A673 (cell line): Measurements from ENCODE around the gene LHFPL2. TPM values are rescaled to one million over a fixed set of nuclear protein-coding genes. Genes with fewer than 3 reads are reported as not detected.

Source experiments
- BruUV-seq: library from RNA; stranded (reverse); fragments of 400-500 nt; replicated peaks from 2 replicates; lab custom pipeline; 2021; lab: Mats Ljungman, UMichigan
- CTCF ChIA-PET: fragments of 300-600 bp; sonication (Branson Sonifier 250); formaldehyde crosslinking; loops from one replicate; lab custom pipeline; 2022; ENCODE audit warnings: antibody characterized with exemption; lab: Charles Lee
- POLR2A ChIA-PET: fragments of 300-600 bp; sonication (Branson Sonifier 250); formaldehyde crosslinking; loops from one replicate; lab custom pipeline; 2022; ENCODE audit warnings: antibody characterized with exemption; ENCODE audit not compliant: low non-redundant PET; lab: Charles Lee
- DNase-seq: peaks from one replicate; pipeline ENCODE4 v3.0.0-alpha.2; 2015; ENCODE audit warnings: low spot score
- H3K27ac ChIP-seq: fragments of 200-600 bp; sonication (generic); 2 replicates; pipeline ENCODE4 v1.5.1; 2016; ENCODE audit warnings: mixed run types, low read depth, mild to moderate bottlenecking, mixed read lengths, antibody characterized with exemption, low read length; ENCODE audit not compliant: poor library complexity, severe bottlenecking
- H3K27me3 ChIP-seq: fragments of 200-600 bp; sonication (generic); replicated peaks from 2 replicates; pipeline ENCODE4 v1.6.1; 2017; ENCODE audit warnings: mixed run types, low read depth, mild to moderate bottlenecking, mixed read lengths, antibody characterized with exemption, low read length; ENCODE audit not compliant: insufficient read depth, poor library complexity
- H3K36me3 ChIP-seq: fragments of 200-600 bp; sonication (generic); 2 replicates; pipeline ENCODE4 v1.6.1; 2016; ENCODE audit warnings: mixed run types, mild to moderate bottlenecking, mixed read lengths, antibody characterized with exemption, low read length; ENCODE audit not compliant: insufficient read depth, poor library complexity, severe bottlenecking
- H3K4me1 ChIP-seq: fragments of 200-600 bp; sonication (generic); 2 replicates; pipeline ENCODE4 v1.6.1; 2017; ENCODE audit warnings: mixed run types, mild to moderate bottlenecking, mixed read lengths, antibody characterized with exemption, low read length; ENCODE audit not compliant: insufficient read depth, poor library complexity, severe bottlenecking
- H3K4me3 ChIP-seq: fragments of 200-600 bp; sonication (generic); 2 replicates; pipeline ENCODE4 v1.5.1; 2016; ENCODE audit warnings: low read depth, mixed run types, mild to moderate bottlenecking, mixed read lengths, low read length; ENCODE audit not compliant: poor library complexity, severe bottlenecking
- H3K9me3 ChIP-seq: fragments of 200-600 bp; sonication (generic); 2 replicates; pipeline ENCODE4 v1.6.1; 2016; ENCODE audit warnings: mixed run types, low read depth, mild to moderate bottlenecking, mixed read lengths, antibody characterized with exemption, low read length; ENCODE audit not compliant: poor library complexity, severe bottlenecking
- EZH2 ChIP-seq: fragments of 200-600 bp; sonication (generic); IDR thresholded peaks from 2 replicates; pipeline ENCODE4 v1.6.1; 2017; ENCODE audit warnings: borderline replicate concordance, low read depth, mild to moderate bottlenecking, mixed read lengths, antibody characterized with exemption, low read length; ENCODE audit not compliant: poor library complexity, severe bottlenecking
- intact Hi-C: fragments of 100-400 bp; cut with micrococcal nuclease; formaldehyde crosslinking; loops from one replicate; pipeline ENCODE4 v1.10.0; 2022; ENCODE audit not compliant: unreplicated experiment
- total RNA-seq: library from RNA; stranded (reverse); gene quantifications from 2 replicates; pipeline ENCODE4 v1.2.3, GENCODE V29; 2021
- TF ChIP-seq, protein P1 (sequence below): fragments of 300-800, 200-600 bp; sonication (generic); conservative IDR thresholded peaks from 2 replicates; pipeline ENCODE4 v1.5.1; 2017; ENCODE audit warnings: low read depth, mild to moderate bottlenecking, antibody characterized with exemption, low read length, moderate library complexity, mixed read lengths

The LHFPL2 gene
- total RNA-seq, 1 experiment from 2014 or later = 6.2 TPM

DNA sequence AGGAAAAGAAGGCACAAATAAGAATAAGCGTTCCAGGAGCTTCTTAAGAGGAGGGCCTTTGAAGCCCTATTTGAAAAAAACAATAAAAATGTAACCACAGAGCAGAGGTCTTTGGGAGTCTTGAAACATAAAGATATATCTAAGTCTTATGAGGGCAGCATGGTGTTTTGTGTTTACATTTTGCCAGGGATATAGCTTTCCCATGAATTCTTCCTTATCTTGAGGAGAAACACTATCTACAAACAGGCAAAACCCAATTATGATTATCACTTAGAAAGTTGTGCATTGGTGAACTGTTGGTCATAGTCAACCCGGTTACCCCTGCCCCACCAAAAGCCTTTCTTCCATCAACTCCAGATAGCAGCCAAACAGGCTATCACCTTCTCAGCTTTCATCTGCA is 23.6 kb upstream of the LHFPL2 start:
- H3K27ac ChIP-seq = no peak overlapping the region
- no peaks in the 10 kb centered on the region for H3K9me3 ChIP-seq
- no peaks in the 10 kb centered on the region for H3K4me1 ChIP-seq
- ChIA-PET CTCF (no interaction called here), POLR2A (no interaction called here)
- BruUV-seq = no TSS peak
- no peaks in the 10 kb centered on the region for H3K27me3 ChIP-seq
- TF ChIP-seq, protein P1, sequence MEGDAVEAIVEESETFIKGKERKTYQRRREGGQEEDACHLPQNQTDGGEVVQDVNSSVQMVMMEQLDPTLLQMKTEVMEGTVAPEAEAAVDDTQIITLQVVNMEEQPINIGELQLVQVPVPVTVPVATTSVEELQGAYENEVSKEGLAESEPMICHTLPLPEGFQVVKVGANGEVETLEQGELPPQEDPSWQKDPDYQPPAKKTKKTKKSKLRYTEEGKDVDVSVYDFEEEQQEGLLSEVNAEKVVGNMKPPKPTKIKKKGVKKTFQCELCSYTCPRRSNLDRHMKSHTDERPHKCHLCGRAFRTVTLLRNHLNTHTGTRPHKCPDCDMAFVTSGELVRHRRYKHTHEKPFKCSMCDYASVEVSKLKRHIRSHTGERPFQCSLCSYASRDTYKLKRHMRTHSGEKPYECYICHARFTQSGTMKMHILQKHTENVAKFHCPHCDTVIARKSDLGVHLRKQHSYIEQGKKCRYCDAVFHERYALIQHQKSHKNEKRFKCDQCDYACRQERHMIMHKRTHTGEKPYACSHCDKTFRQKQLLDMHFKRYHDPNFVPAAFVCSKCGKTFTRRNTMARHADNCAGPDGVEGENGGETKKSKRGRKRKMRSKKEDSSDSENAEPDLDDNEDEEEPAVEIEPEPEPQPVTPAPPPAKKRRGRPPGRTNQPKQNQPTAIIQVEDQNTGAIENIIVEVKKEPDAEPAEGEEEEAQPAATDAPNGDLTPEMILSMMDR = no peak
- no peak for TF ChIP-seq EZH2
- DNase-seq = no peak
- H3K4me3 ChIP-seq = no peak overlapping the region
- no peaks in the 10 kb centered on the region for H3K36me3 ChIP-seq
- intact Hi-C loops = no loop called here

- H3K36me3 ChIP-seq = no peaks in the 10 kb centered on the region
- no peaks in the 10 kb centered on the region for H3K9me3 ChIP-seq
- H3K4me1 ChIP-seq = no peaks in the 10 kb centered on the region
- TF ChIP-seq EZH2 = no peak
- TF ChIP-seq, protein P1 = no peak
- POLR2A ChIA-PET = no interaction called here
- DNase-seq = no peak
- BruUV-seq = no TSS peak
- H3K27me3 ChIP-seq = no peaks in the 10 kb centered on the region
- no peak overlapping the region for H3K4me3 ChIP-seq
- no peak overlapping the region for H3K27ac ChIP-seq
- intact Hi-C loops = no loop called here
- CTCF ChIA-PET = no interaction called here
Observed at GRCh38 chr5:78671609-78672008, 23.0 kb upstream of the LHFPL2 start.

DNA sequence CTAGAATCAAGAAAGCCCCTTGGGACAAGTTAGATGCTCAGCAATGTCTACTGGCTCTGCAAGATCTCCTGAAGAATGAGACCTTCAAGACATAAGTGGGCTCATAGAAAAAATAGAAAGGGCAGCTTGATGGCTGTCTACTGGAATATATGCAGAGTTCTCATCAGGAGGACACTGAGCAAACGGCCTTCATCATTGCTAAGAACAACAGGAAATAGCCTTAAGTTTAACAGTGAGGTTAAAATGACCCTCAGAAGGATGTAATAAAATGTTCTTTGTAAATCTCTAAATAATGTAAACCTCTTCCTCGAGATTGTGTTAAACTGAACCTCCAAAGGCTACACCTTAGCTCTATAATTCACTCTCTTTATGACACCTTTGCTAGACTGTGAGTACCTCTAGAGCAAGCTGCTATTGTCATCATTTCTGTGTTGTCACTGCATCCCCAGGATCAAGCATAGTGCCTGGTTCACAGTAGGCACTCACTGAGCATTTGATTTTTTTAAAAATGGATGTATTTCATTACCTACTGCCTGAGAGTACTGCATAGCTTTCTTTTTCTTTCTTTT is 22.2 kb upstream of the LHFPL2 start:
- intact Hi-C loops = no loop called here

More for the DNA sequence above, 22.2 kb upstream of the LHFPL2 start:
- H3K27me3 ChIP-seq = no peaks in the 10 kb centered on the region
- H3K27ac ChIP-seq = no peak overlapping the region
- H3K9me3 ChIP-seq = no peaks in the 10 kb centered on the region
- no TSS peak for BruUV-seq
- CTCF ChIA-PET = no interaction called here
- POLR2A ChIA-PET = no interaction called here
- H3K36me3 ChIP-seq = no peaks in the 10 kb centered on the region
- TF ChIP-seq, protein P1 = no peak
- TF ChIP-seq EZH2 = no peak
- H3K4me3 ChIP-seq = no peak overlapping the region
- DNase-seq = no peak
- no peaks in the 10 kb centered on the region for H3K4me1 ChIP-seq
